ENCODE data around the gene TTC39B. TPM values are rescaled to one million over a fixed set of nuclear protein-coding genes. Genes with fewer than 3 reads are reported as not detected.

TTC39B gene
- total RNA-seq, 2 donors from 2014 or later: 53.5 to 69.5 TPM

DNA sequence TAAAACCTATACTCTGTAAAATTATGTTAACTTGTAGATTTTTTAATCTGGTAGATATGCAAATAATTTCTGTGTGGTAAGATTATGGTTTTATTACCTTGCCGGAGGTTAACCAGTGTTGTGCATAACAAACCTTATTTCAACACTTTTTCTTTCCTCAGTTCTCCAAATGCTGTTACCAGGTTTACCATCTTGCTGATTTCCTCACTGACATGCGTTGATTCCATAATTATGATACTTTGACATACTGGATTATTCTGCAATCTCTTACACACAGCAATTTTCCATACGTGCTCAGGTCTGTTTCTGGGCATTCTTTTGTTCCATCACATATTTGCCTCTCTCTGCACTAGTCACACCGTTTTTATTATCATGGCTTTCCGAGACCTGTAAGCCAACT is 77.6 kb downstream of the TTC39B start:
- no peak overlapping the region for H3K27ac ChIP-seq (ENCODE audit: low read depth, low read length)
- H3K36me3 Mint-ChIP-seq (ENCODE audit: low read depth): peaks cover 33% of the 10 kb centered on the region
- WGBS, 2 experiments (ENCODE audit: insufficient coverage in 1 of 2, insufficient read length in 1 of 2): 92 to 98% methylated on average over 2 to 5 of the region's 5 CpGs
- peaks cover 19% of the 10 kb centered on the region for H3K36me3 ChIP-seq (ENCODE audit: control insufficient read depth, insufficient read depth, low read length)
- no peak overlapping the region for H3K4me3 Mint-ChIP-seq
- H3K4me1 Mint-ChIP-seq: peaks cover 4% of the 10 kb centered on the region
- H3K27me3 Mint-ChIP-seq (ENCODE audit: insufficient read depth): no peaks in the 10 kb centered on the region
- TF ChIP-seq, protein P1, sequence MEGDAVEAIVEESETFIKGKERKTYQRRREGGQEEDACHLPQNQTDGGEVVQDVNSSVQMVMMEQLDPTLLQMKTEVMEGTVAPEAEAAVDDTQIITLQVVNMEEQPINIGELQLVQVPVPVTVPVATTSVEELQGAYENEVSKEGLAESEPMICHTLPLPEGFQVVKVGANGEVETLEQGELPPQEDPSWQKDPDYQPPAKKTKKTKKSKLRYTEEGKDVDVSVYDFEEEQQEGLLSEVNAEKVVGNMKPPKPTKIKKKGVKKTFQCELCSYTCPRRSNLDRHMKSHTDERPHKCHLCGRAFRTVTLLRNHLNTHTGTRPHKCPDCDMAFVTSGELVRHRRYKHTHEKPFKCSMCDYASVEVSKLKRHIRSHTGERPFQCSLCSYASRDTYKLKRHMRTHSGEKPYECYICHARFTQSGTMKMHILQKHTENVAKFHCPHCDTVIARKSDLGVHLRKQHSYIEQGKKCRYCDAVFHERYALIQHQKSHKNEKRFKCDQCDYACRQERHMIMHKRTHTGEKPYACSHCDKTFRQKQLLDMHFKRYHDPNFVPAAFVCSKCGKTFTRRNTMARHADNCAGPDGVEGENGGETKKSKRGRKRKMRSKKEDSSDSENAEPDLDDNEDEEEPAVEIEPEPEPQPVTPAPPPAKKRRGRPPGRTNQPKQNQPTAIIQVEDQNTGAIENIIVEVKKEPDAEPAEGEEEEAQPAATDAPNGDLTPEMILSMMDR (conservative IDR thresholded peaks at IDR 0.05): no peak
- no peaks in the 10 kb centered on the region for H3K4me1 ChIP-seq (ENCODE audit: control insufficient read depth, insufficient read depth, low read length)
- H3K27ac Mint-ChIP-seq: no peak overlapping the region
- peaks cover 21% of the 10 kb centered on the region for H3K9me3 Mint-ChIP-seq
- DNase-seq: no peak
- H3K9me3 ChIP-seq (ENCODE audit: control insufficient read depth, low read length): no peaks in the 10 kb centered on the region
- no peak overlapping the region for H3K9ac ChIP-seq (ENCODE audit: extremely low read depth, low read length, poor library complexity, severe bottlenecking)
- H3K27me3 ChIP-seq (ENCODE audit: control insufficient read depth, insufficient read depth, low read length, poor library complexity, severe bottlenecking): no peaks in the 10 kb centered on the region
- H3K4me3 ChIP-seq (ENCODE audit: low read length): no peak overlapping the region

DNA sequence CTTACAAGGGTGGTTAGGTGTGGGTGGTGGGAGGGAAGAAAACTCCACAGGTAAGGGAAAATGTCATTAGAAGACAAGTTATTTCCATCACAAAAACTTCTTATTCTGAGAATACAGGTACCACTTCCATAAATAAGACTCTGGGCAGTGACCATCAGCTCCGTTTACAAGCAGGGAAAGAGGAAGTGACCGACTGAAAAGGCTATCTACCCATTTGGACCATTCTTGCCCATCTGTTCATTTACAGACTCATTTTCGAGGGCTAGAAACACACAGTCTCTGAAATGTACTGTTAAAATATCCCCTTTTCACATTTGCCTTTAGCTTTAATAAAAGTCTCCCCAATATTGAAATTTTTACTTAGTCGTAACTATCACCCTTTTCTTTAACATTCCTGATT is 79.5 kb downstream of the TTC39B start:
- Histone ChIP-seq H3K27ac (ENCODE audit: low read depth, low read length) (no peak overlapping the region), H3K9me3 (ENCODE audit: control insufficient read depth, low read length) (no peaks in the 10 kb centered on the region), H3K36me3 (ENCODE audit: control insufficient read depth, insufficient read depth, low read length) (peaks cover 33% of the 10 kb centered on the region), H3K4me3 (ENCODE audit: low read length) (no peak overlapping the region), H3K27me3 (ENCODE audit: control insufficient read depth, insufficient read depth, low read length, poor library complexity, severe bottlenecking) (no peaks in the 10 kb centered on the region), H3K9ac (ENCODE audit: extremely low read depth, low read length, poor library complexity, severe bottlenecking) (no peak overlapping the region), H3K4me1 (ENCODE audit: control insufficient read depth, insufficient read depth, low read length) (no peaks in the 10 kb centered on the region)
- no peak overlapping the region for H3K4me3 Mint-ChIP-seq
- peaks cover 4% of the 10 kb centered on the region for H3K4me1 Mint-ChIP-seq
- H3K36me3 Mint-ChIP-seq (ENCODE audit: low read depth): peaks cover 39% of the 10 kb centered on the region
- DNase-seq: no peak
- TF ChIP-seq, protein P1 (conservative IDR thresholded peaks at IDR 0.05): no peak
- H3K27me3 Mint-ChIP-seq (ENCODE audit: insufficient read depth): no peaks in the 10 kb centered on the region
- 93 to 96% methylated on average over 3 to 4 of the region's 4 CpGs for WGBS, 2 experiments (ENCODE audit: insufficient coverage in 1 of 2, insufficient read length in 1 of 2)
- no peak overlapping the region for H3K27ac Mint-ChIP-seq
- peaks cover 6% of the 10 kb centered on the region for H3K9me3 Mint-ChIP-seq

DNA sequence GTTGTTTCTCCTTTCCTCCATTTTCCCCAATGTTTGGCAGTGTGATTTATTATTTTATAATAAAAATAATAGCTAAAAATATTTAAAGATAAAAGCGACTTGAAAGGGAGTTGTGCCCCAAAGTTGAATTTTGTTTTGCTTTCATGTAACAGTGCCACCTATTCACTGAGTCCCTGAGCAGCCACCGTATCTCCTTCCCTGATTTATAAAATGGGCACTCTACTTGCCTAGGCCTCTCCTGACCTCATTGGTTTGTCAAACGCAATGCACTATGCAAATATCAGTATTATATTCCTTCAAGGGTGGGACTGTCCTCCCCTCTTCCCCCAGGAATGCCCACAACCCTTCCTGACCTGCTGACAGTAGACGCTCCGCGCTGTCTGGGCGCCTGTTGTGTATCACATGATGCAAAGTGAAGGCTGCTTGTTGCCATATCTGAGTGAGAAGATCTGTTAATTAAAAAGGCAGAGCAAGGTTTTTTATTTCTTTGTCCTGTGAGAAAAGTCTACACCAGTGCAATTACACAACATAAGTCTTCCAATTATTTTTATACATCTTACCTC is 81.4 kb downstream of the TTC39B start:
- no peaks in the 10 kb centered on the region for H3K27me3 Mint-ChIP-seq (ENCODE audit: insufficient read depth)
- WGBS, 2 experiments (ENCODE audit: insufficient coverage in 1 of 2, insufficient read length in 1 of 2): 92 to 94% methylated on average over 5 to 7 of the region's 7 CpGs
- no peak overlapping the region for H3K27ac ChIP-seq (ENCODE audit: low read depth, low read length)

More for the DNA sequence above, 81.4 kb downstream of the TTC39B start:
- H3K4me1 ChIP-seq (ENCODE audit: control insufficient read depth, insufficient read depth, low read length): no peaks in the 10 kb centered on the region
- DNase-seq: no peak
- H3K4me3 Mint-ChIP-seq: no peak overlapping the region
- H3K27me3 ChIP-seq (ENCODE audit: control insufficient read depth, insufficient read depth, low read length, poor library complexity, severe bottlenecking): no peaks in the 10 kb centered on the region
- peaks cover 31% of the 10 kb centered on the region for H3K36me3 ChIP-seq (ENCODE audit: control insufficient read depth, insufficient read depth, low read length)
- H3K9me3 ChIP-seq (ENCODE audit: control insufficient read depth, low read length): no peaks in the 10 kb centered on the region
- no peak overlapping the region for H3K27ac Mint-ChIP-seq
- no peaks in the 10 kb centered on the region for H3K9me3 Mint-ChIP-seq
- peaks cover 47% of the 10 kb centered on the region for H3K36me3 Mint-ChIP-seq (ENCODE audit: low read depth)
- H3K4me1 Mint-ChIP-seq: peaks cover 4% of the 10 kb centered on the region
- H3K4me3 ChIP-seq (ENCODE audit: low read length): no peak overlapping the region
- TF ChIP-seq, protein P1 (conservative IDR thresholded peaks at IDR 0.05): no peak
- no peak overlapping the region for H3K9ac ChIP-seq (ENCODE audit: extremely low read depth, low read length, poor library complexity, severe bottlenecking)

Data from endodermal cell (in vitro differentiated cells).